Midbrain (tissue), 1 donor: ENCODE results near the gene MYRIP.
A peak's percentile ranks its signal among the peaks of the same experiment; 100 is the strongest.

Source experiments
- DNase-seq: peaks from one replicate; lab custom pipeline; 2025; lab: John Stamatoyannopoulos, UW

The MYRIP gene

DNA sequence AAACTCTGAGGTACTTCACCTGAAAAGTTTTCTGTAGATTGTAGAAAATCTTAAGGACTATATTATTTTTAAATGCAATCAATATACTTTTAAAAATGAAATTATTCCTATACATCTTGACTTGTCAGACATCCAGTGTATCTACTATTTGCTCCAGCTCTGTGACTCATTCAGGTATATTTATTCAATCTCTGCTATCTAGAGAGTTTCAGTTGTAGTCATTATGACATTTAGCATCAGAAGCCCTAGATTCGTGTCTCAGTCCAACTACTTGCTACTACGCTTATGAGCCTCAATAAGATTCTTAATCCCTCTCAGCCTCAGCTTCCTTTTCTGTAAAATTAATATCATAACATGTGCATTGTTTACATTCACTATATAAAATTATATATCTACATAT is 477.8 kb downstream of the MYRIP start:
- no peak for DNase-seq

- no peak for DNase-seq
Observed at GRCh38 chr3:40290396-40290795, 481.0 kb downstream of the MYRIP start.

- DNase-seq, result no peak
Observed at GRCh38 chr3:40291471-40291870, 482.1 kb downstream of the MYRIP start.

DNA sequence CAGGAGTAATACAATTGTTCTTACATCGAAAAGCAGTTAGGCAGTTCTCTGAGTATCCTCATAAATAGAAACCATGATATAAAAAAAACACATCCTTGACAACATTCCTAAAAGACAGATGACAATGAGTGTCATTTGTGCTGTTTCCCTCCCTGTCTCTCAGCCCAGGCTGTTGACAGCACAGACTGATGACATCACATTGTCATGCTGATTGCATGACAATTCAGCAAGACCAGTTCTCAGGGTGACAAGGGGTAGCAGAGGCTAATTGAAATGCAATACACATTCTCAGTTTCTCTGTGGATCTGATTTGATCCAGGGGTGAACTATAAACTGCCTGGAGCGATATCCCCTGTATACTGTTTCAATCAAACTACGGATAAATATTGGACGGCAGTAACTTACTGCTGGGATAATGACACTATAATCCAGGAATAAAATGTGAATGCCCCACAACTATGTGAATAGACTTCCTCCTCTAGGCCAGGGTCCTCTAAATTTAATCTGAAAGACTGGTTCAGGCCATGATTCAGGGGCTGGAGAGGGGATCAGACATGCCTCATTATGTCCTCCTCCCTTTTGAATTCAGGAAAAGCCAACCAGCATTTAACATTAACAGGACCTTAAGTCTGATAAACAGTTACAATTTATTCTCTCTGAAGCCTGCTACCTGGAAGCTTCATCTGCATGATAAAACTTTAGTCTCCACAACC is 483.4 kb downstream of the MYRIP start:
- peak; percentile 64 for DNase-seq

DNA sequence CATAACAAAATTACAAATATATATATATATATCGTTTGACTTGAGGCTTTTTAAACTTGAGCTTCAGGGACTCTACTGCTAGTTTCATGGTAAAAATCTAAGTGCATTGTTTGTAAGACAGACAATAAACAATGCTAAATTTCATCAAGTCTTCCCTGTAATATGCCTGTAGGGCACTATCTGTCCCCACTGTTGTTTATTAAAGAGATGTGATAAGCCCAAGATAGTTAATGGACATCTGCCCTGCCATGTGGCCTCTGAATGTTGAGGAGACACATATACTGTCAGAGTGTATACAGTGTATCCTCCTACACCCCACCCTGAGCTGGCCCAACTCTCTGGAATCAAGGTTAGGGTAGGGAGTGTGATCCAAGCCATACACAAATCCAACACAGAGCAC is 485.0 kb downstream of the MYRIP start:
- no peak for DNase-seq

- no peak for DNase-seq
Observed at GRCh38 chr3:40298075-40298474, 488.7 kb downstream of the MYRIP start.

DNA sequence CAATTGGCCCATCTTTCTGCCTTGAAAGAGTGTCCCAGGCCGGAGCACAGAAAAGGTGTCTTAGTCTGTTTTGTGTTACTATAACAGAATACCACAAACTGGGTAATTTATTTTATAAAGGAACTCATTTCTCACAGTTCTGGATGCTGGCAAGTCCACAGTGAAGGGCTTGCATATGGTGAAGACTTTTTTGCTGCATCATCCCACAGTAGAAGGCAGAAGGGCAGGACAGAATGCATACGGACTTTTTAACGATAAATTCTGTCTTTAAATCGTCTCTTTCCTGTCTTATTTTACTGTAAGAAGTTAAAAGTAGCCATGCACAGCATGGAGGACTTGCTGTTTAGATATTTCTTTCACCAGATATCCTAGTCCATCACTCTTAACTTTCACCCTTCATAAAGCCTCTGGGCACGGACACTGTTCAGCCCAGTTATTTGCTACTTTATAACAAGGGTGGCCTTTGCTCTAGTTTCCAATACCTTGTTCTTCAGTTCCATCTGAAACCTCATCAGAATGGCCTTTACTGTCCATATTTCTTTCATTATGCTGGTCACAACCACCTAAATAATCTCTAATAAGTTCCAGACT is 489.8 kb downstream of the MYRIP start:
- DNase-seq, result no peak

GRCh38 chr3:40299721-40300335 is 490.4 kb downstream of the MYRIP start:
- DNase-seq, result no peak

DNA sequence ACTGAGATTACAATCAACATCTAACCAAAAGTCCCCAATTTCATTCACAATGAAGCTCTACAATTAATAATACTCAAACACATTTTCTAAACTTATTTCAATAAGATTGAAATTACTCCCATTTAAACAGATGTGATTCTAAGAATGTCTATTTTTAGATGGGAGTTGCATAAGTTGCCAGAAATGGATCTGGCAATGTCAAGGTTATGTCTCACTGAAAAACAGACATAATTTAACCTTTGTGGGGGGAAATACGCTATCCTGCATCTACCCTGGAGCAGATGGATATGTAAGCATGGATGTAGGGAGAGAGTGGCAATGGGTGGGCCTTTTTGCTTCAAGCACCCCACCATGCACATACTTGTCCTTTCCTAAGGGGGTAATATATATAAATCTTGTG is 493.4 kb downstream of the MYRIP start:
- DNase-seq, result no peak

- DNase-seq, result no peak
Observed at GRCh38 chr3:40304352-40304751, 494.9 kb downstream of the MYRIP start.

GRCh38 chr3:40306336-40306735 is 496.9 kb downstream of the MYRIP start:
- no peak for DNase-seq

- no peak for DNase-seq
Observed at GRCh38 chr3:40307176-40307575, 497.8 kb downstream of the MYRIP start.

DNA sequence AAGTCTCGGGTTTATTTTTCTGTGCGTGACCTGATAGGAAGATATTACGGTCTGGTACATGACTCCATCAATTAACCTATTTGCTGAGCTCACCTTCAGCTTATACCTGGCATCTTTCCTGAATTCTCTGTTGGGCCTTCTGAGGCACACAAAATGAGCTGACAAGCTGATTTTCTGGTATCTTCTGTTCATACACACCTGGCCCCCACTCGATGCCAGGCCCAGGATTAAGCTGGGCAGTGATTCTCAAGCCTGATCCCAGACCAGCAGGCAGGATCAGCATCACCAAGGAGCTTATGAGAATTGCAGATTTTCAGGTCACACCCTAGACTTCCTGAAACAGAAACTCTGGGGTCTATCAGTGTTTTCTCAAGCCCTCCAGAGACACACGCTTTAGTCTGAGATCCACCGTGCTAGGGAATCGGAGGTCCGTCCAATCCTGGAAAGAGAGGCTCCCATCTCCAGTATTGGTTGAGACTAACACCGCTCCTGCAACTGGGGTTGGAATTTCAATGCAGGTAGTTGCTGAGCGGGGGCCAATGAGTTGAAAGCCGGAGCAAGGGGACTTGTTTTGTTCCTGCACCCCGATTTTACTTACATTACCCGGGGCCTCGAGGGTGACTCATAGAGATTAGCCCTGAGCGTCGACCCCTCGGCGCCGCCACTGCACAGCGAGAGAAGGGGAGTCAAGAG is 499.5 kb downstream of the MYRIP start:
- no peak for DNase-seq

GRCh38 chr3:40309418-40309924 is 500.1 kb downstream of the MYRIP start, which contains the start of gene EIF1B:
TSS of gene EIF1B (plus strand) at chr3:40309707. CDS start at chr3:40309942, 235 bp downstream.
- peak; percentile 99 for DNase-seq
